Bronchial epithelial cell (primary cell): Measurements from ENCODE around the gene CUL3. TPM values are rescaled to one million over a fixed set of nuclear protein-coding genes. Genes with fewer than 3 reads are reported as not detected.

Experiments
- DNase-seq: peaks from one replicate; pipeline ENCODE4 v3.0.0-alpha.2; 2010; ENCODE audit warnings: low read depth
- FAIRE-seq: peaks from 2 replicates; lab custom pipeline; 2011; peaks lifted over from hg19 to GRCh38; lab: Jason Lieb, UNC
- H3K27me3 ChIP-seq: 2 replicates; pipeline ENCODE4 v1.5.1; 2011; ENCODE audit warnings: low read length; ENCODE audit not compliant: control insufficient read depth, insufficient read depth
- H3K36me3 ChIP-seq: 2 replicates; pipeline ENCODE4 v1.5.1; 2011; ENCODE audit warnings: low read length; ENCODE audit not compliant: control insufficient read depth, insufficient read depth
- H3K4me3 ChIP-seq: 2 replicates; pipeline ENCODE4 v1.5.1; 2011; ENCODE audit warnings: mild to moderate bottlenecking, low read depth, low read length, control low read depth
- CTCF ChIP-seq: IDR thresholded peaks from 2 replicates; pipeline ENCODE4 v1.5.1; 2011; ENCODE audit warnings: mild to moderate bottlenecking, moderate library complexity, low read length, control low read depth, inconsistent platforms; ENCODE audit not compliant: insufficient read depth, severe bottlenecking
- total RNA-seq: library from RNA; depleted of rRNA; stranded (reverse); fragments of >200 nt; gene quantifications from 2 replicates; pipeline ENCODE4 v1.2.1, GENCODE V29; 2014

Gene CUL3
- total RNA-seq, 1 donor from 2014 or later = 53.7 TPM

DNA sequence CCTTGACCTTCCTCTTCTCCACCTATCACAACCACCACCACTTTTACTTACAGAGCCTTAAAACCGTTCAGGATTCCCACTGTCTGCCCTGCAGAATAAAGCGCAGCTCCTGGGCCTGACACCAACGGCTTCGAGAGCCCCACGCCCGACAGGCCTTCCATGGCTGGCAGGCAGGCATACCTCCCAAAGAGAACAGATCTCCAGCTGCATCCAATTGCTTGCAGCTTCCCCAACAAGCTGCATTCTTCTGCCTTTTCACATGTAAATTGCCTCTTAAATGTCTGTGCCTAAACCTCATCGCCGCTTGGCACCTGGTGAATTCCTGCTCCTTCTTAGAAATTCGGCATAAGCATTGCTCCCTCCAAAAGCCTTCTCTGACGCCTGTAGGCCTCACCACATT lies 151.7 kb downstream of the CUL3 start:
- Histone ChIP-seq H3K36me3 (no peaks in the 10 kb centered on the region), H3K4me3 (no peak overlapping the region), H3K27me3 (no peaks in the 10 kb centered on the region)
- DNase-seq = no peak
- no peak for TF ChIP-seq CTCF
- FAIRE-seq = no peak

- no peak overlapping the region for H3K4me3 ChIP-seq
- H3K36me3 ChIP-seq = no peaks in the 10 kb centered on the region
- H3K27me3 ChIP-seq = no peaks in the 10 kb centered on the region
- no peak for TF ChIP-seq CTCF
- no peak for FAIRE-seq
- DNase-seq = peak; percentile 48
These were observed 153.1 kb downstream of the CUL3 start for GRCh38 chr2:224432003-224432579.

- FAIRE-seq (no peak), DNase-seq (no peak)
- no peak for TF ChIP-seq CTCF
- Histone ChIP-seq H3K4me3 (no peak overlapping the region), H3K36me3 (no peaks in the 10 kb centered on the region), H3K27me3 (no peaks in the 10 kb centered on the region)
These were observed 155.7 kb downstream of the CUL3 start for GRCh38 chr2:224429441-224429810.

DNA sequence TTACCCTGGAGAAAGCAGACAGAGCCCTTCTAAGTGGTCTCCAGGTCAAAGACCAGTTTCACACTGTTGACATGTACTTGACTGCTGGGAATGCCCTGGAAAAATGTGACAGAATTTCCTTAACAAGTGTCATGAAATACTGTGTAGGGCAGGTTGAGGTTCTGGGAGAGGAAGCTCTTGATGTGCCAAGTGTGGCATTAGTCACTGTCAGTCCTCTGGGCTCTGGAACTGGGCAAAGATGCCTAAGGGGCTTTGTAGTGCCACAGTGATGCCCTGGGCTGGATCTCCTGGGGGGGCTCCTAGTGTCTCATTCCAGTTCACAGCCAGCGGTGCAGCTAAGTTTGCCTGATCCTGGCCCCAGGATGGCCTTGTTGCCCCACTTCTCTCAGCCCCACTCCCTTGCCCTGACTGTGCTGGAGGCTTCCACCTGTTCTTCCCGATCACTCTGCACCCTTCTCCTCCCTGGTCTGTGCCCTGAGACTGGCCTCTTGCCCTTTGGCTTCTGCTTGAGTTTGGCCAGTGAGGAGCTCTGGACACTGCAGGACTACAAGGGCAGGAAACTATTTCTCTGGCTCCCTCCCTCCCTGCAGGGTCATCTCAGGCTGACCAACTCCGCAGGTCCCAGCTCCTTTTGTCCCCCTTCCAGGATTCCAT lies 156.2 kb downstream of the CUL3 start:
- FAIRE-seq = no peak
- Histone ChIP-seq H3K36me3 (no peaks in the 10 kb centered on the region), H3K27me3 (no peaks in the 10 kb centered on the region), H3K4me3 (no peak overlapping the region)
- TF ChIP-seq CTCF = no peak
- no peak for DNase-seq

GRCh38 chr2:224427471-224427870 lies 157.7 kb downstream of the CUL3 start:
- Histone ChIP-seq H3K27me3 (no peaks in the 10 kb centered on the region), H3K4me3 (no peak overlapping the region), H3K36me3 (no peaks in the 10 kb centered on the region)
- DNase-seq (no peak), FAIRE-seq (no peak)
- TF ChIP-seq CTCF = no peak

DNA sequence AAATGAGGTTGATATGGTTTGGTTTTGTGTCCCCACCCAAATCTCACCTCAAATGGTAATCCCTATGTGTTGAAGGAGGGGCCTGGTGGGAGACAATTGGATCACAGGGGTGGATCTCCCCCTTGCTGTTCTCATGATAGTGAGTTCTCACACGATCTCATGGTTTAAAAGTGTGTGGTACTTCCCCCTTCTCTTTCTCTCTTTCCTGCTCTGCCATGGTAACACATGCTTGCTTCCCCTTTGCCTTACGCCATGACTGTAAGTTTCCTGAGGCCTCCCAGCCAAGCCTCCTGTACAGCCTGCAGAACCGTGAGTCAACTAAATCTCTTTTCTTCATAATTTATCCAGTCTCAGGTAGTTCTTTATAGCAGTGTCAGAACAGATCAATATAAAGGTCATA lies 158.5 kb downstream of the CUL3 start:
- Histone ChIP-seq H3K4me3 (no peak overlapping the region), H3K27me3 (no peaks in the 10 kb centered on the region), H3K36me3 (no peaks in the 10 kb centered on the region)
- no peak for TF ChIP-seq CTCF
- no peak for FAIRE-seq
- no peak for DNase-seq
